Measurements from ENCODE around the gene HOXC5.

The HOXC5 gene

DNA sequence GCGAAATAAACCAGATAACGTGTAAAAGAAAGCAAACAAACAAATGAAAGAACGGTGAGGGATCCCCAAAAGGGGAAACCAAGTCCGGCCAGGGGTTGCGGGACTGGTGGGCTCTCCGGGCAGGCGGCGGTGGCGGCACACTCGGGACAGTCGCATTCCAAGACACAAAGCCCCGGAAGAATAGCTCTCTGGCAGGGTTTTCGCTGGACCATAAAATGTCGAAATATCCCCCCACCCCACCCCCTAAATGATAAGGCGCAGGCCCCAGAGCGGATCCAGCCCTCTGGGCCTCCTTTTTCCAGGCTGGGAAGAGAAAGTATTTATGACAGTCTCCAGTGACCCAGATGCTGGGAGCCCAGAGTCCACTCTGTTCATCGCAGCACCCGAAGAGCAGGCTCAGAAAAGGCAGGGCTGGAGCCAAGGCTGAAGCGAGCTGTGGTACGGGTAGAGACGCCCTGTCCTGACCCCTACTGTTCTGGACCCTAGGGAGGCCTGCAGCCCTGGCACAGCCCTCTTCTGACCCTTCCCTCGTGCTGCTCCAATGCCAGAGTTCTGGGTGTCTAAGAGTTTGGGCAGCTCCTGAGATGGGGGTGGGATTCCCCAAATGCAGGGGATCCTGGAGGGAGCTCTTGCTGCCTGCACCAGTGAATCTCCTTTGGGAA is 26.2 kb upstream of the HOXC5 start:
- no peak for DNase-seq (ENCODE audit: low read depth)

DNA sequence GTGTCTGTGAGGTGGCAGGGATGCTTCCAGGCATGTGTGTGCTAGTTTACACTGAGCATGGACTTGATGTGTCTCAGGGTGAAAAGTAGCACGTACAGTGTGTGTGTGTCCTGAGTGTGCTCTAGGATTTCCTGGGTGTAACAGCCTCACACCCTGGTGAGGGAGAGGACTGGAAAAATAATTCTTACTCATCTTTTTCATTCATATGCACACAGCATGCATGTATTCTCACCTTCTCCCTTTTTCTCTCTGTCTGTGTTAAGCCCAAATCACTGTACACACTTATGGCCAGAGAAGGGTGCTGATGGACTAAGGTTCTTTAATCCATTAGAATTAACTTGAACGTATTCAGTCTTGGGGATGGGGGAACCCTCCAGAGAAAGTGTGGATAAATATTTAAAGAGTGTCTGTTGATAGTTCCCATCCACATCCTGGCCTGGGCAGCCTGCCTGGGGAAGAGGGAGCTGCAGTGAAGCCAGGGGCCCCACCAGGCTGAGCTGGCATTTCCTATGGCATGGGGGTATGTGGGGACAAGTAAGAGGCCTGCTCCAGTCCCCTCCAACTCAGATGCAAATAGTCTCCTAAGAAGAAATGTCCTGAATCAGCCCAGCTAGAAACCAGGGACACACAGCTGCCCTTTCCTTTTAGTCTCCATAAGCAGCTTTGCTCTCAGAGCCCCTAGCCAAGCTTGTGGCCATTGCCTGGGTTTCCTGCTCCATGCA is 25.2 kb upstream of the HOXC5 start:
- no peak for DNase-seq (ENCODE audit: low read depth)

DNA sequence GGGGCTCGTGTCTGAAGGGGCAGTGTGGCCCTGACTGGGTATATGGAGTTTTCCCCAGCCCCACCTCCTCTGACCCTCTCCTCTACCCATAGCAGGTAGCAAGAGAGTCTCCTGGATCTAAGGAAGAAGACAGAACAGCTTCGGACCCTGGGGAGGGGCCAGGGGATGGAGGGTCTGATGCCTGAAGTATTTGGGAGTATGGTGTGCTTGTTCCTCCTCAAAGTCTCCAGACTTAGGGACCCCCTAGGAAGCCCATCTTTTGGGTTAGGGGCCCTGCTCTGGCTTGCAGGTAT is 24.6 kb upstream of the HOXC5 start:
- no peak for DNase-seq (ENCODE audit: low read depth)

DNA sequence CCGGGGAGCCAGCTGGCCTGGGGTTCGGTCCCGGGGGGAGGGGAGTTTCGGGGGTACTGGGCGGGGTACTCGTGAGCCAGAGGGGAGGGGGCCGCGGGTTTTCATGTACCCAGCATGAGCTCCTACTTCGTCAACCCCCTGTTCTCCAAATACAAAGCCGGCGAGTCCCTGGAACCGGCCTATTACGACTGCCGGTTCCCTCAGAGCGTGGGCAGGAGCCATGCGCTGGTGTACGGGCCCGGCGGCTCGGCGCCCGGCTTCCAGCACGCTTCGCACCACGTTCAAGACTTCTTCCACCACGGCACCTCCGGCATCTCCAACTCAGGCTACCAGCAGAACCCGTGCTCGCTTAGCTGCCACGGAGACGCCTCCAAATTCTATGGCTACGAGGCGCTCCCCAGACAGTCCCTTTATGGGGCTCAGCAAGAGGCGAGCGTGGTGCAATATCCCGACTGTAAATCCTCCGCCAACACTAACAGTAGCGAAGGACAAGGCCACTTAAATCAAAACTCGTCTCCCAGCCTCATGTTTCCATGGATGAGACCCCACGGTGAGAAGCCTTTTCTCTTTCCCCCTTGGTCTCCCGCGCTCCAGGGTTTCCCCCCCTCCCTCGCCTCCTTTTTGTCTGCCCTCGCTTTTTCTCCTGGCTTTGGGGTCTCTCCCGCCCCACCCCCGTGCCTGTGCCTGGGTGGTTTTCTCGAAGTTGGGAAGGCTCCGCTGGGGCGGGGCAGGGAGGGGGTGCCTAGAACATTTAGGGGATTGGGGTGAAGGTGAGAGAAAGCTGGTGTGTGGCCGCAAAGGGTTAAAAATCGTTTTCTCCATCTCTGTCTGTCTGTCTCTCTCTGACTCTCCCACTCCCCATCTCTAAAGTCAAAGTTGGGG is 23.4 kb upstream of the HOXC5 start:
- no peak for DNase-seq (ENCODE audit: low read depth)

- DNase-seq (ENCODE audit: low read depth), result no peak
Observed at GRCh38 chr12:54010053-54010971, 22.5 kb upstream of the HOXC5 start.

GRCh38 chr12:54010972-54011664 is 21.7 kb upstream of the HOXC5 start:
- no peak for DNase-seq (ENCODE audit: low read depth)

- no peak for DNase-seq (ENCODE audit: low read depth)
Observed at GRCh38 chr12:54011665-54012532, 21.0 kb upstream of the HOXC5 start.

- DNase-seq (ENCODE audit: low read depth), result no peak
Observed at GRCh38 chr12:54012631-54013409, 20.0 kb upstream of the HOXC5 start.

DNA sequence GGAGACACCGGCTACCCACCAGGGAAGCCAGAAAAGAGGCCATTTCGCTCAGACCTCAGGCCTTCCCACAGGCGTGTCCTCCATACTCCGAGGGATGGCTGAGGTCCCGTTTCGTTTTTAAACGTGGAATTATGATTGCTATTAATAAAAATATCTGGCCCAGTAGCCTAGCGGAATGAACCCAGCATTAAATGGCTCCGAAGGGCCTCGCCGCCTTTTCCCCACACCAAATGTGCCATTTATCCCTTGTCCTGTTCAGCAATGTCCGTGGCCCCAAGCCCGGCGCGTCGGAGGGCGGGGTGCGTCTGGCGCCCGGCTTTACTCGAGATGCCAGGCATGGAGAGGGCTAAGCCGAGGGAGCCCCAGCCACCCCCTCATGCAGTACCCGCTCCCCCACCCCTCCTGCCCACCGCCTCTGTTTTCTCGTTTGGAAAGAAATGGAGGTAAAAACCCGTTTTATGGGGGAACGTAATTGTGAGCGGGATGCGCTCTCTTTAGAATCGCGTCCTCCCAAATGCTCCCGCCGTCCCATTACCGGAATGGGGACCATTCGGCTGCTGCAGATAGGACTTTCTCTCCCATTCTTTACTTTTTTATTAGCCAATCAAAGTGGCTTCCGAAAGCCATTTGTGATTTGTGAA is 18.4 kb upstream of the HOXC5 start:
- no peak for DNase-seq (ENCODE audit: low read depth)

DNA sequence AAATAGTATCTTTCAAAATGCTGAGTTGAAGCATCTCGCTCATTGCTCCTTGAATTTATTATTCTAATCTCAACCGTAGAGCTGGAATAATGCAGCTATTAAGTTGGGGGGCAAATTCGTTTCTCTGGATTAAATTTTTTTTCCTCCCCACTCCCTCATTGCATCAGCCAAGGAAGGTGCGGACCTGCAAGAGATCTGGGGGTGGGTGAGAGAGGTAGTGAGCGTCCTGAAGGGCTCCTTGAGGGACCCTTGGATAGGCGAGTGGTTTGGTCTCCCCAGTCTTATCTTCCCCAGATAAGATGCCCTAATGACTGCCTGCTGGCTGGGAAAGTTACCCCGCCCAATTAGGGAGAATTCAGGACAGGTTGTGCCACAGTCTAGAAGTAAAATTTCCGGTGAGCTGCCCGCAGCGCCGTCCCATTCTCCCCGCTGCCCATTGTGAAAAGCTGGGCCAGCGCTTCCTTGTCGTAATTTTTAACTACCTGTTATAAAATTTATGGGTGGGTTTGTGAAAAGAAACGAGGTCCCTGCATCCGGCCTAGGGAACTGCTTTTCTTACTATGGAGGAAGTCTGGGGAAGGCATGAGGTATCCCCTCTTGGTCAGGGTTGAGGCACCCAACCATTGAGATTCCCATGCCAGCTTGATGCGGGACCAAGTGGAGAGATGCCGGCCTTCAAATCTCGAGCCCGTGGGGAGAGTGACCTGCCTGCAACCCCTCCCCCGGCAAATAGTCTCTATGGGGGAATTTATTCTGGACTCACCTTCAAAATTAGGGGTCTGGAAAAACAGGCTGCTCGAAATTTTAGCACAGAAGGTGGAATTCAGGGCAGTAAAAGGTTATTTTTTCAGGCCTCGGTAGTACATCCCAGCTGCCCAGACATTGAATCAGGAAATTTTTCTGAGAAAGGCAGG is 17.6 kb upstream of the HOXC5 start:
- DNase-seq (ENCODE audit: low read depth), result no peak

GRCh38 chr12:54016051-54016450 is 16.8 kb upstream of the HOXC5 start:
- no peak for DNase-seq (ENCODE audit: low read depth)

GRCh38 chr12:54016478-54016964 is 16.3 kb upstream of the HOXC5 start:
- no peak for DNase-seq (ENCODE audit: low read depth)

DNA sequence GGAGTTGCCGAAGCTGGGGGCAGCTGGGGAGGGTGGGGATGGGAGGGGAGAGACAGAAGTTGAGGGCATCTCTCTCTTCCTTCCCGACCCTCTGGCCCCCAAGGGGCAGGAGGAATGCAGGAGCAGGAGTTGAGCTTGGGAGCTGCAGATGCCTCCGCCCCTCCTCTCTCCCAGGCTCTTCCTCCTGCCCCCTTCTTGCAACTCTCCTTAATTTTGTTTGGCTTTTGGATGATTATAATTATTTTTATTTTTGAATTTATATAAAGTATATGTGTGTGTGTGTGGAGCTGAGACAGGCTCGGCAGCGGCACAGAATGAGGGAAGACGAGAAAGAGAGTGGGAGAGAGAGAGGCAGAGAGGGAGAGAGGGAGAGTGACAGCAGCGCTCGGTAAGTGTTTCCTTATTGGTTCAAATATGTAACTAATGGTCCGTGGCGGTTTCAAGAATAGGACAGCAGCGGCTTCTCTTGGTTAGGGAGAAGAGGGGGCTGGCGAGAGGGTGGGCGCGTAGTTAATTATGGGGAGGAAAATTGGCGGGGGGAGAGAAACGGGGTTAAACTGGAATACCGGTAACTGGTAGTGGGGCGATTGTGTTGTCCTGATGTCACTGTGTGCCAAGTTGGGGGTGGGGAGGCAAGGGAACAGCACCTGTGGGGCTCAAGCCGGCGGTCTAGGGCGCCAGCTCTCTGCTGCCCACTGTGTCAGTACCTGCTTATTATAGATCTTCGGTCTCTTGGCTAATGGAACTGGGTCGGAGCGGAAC is 15.6 kb upstream of the HOXC5 start:
- no peak for DNase-seq (ENCODE audit: low read depth)

GRCh38 chr12:54017878-54018467 is 14.9 kb upstream of the HOXC5 start:
- DNase-seq (ENCODE audit: low read depth), result peak; percentile 66

- DNase-seq (ENCODE audit: low read depth), result no peak
Observed at GRCh38 chr12:54018468-54018984, 14.3 kb upstream of the HOXC5 start.

DNA sequence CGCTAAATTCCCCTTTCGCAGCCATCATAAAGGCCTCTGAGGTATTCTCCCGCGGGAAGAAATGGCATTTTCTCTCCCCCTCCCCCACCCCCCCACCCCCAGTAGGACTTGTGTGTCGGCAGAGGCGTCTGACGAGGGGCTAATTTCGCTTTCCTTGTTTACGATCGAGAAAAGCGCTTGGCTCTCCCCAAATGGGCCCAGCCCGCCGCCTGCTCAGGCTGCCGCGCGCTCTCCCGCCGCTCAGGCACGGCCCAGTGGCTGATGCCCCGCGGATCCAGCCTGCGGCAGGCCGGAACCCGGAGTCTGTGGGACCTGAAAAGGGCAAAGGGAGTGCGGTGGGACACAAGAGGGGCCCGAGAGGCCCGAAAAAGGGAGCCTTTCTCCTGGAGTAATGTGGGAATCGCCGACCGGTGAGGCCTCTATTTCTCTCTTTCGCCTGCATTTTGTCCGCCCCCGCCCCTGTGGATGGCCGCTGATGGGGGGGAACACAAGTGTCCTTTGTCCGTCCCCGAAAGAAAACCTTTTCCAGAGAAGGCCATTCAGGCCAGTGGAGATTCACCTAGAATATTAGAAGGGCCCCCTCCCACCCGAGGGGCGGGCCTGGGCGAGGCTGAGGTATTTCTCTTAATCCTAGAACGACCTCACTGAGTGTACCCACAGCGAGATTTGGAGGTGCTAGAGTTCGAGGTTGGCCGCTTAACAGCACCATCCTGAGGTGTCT is 13.6 kb upstream of the HOXC5 start:
- no peak for DNase-seq (ENCODE audit: low read depth)

Data from stimulated activated CD4-positive, alpha-beta T cell treated with anti-CD3 and anti-CD28 coated beads, Interleukin-2, amount 100 ng/mL, for 4 hours (primary cell).